Caco-2 (cell line): Measurements from ENCODE around the gene GPC6. TPM values are rescaled to one million over a fixed set of nuclear protein-coding genes. Genes with fewer than 3 reads are reported as not detected.

Source experiments
- BruUV-seq: library from RNA; stranded (reverse); fragments of 400-500 nt; replicated peaks from 2 replicates; lab custom pipeline; 2021; lab: Mats Ljungman, UMichigan
- CTCF ChIA-PET: fragments of 300-600 bp; sonication (Branson Sonifier 250); formaldehyde crosslinking; loops from one replicate; lab custom pipeline; 2022; ENCODE audit warnings: antibody characterized with exemption; lab: Charles Lee
- POLR2A ChIA-PET: fragments of 300-600 bp; sonication (Branson Sonifier 250); formaldehyde crosslinking; loops from one replicate; lab custom pipeline; 2022; ENCODE audit warnings: antibody characterized with exemption; lab: Charles Lee
- DNase-seq, 2 experiments: peaks; one replicate each; pipeline versions ENCODE4 v3.0.0 to v3.0.0-alpha.2; 2020 to 2022
- H3K27me3 ChIP-seq: replicated peaks from 2 replicates; pipeline ENCODE4 v1.6.0; 2011; ENCODE audit warnings: low read length; ENCODE audit not compliant: control insufficient read depth, insufficient read depth
- H3K36me3 ChIP-seq: 2 replicates; pipeline ENCODE4 v1.5.1; 2011; ENCODE audit warnings: low read length; ENCODE audit not compliant: control insufficient read depth, insufficient read depth
- H3K4me1 ChIP-seq: fragments of 250-450 bp; sonication (Bioruptor Pico); 2 replicates; pipeline ENCODE4 v1.5.1; 2020; ENCODE audit warnings: mild to moderate bottlenecking
- H3K4me3 ChIP-seq: 2 replicates; pipeline ENCODE4 v1.5.1; 2011; ENCODE audit warnings: low read depth, mild to moderate bottlenecking, control low read depth, low read length
- H3K9me3 ChIP-seq: fragments of 250-450 bp; sonication (Bioruptor Pico); 2 replicates; pipeline ENCODE4 v1.5.1; 2020; ENCODE audit warnings: mild to moderate bottlenecking, moderate library complexity
- H3K27ac Mint-ChIP-seq: one replicate; pipeline ENCODE4 v1.8.0; 2022; ENCODE audit warnings: mixed read lengths; ENCODE audit not compliant: unreplicated experiment
- H3K27me3 Mint-ChIP-seq: one replicate; pipeline ENCODE4 v1.8.0; 2022; ENCODE audit warnings: mixed read lengths; ENCODE audit not compliant: insufficient read depth, unreplicated experiment
- H3K36me3 Mint-ChIP-seq: one replicate; pipeline ENCODE4 v1.8.0; 2022; ENCODE audit warnings: mild to moderate bottlenecking, mixed read lengths; ENCODE audit not compliant: insufficient read depth, unreplicated experiment
- H3K4me1 Mint-ChIP-seq: one replicate; pipeline ENCODE4 v1.8.0; 2022; ENCODE audit warnings: low read depth, mixed read lengths; ENCODE audit not compliant: unreplicated experiment
- H3K4me3 Mint-ChIP-seq: one replicate; pipeline ENCODE4 v1.8.0; 2022; ENCODE audit warnings: mild to moderate bottlenecking, moderate library complexity, mixed read lengths; ENCODE audit not compliant: unreplicated experiment
- H3K9me3 Mint-ChIP-seq: one replicate; pipeline ENCODE4 v1.8.0; 2022; ENCODE audit warnings: mixed read lengths; ENCODE audit not compliant: unreplicated experiment
- CTCF ChIP-seq, 2 experiments: fragments of 200-600 bp in 1 of 2; IDR thresholded peaks; 1 replicate in 1 of 2; 2 replicates in 1 of 2; pipeline versions ENCODE4 v1.5.1 to v1.8.0; 2011 to 2022; ENCODE audit warnings: antibody characterized with exemption in 1 of 2, control low read depth in 1 of 2, inconsistent platforms in 1 of 2, low read depth in 1 of 2, low read length in 1 of 2, mild to moderate bottlenecking in 1 of 2, moderate library complexity in 1 of 2; ENCODE audit not compliant: insufficient read depth in 1 of 2, severe bottlenecking in 1 of 2, unreplicated experiment in 1 of 2
- intact Hi-C: fragments of 100-400 bp; cut with micrococcal nuclease; formaldehyde crosslinking; loops from one replicate; pipeline ENCODE4 v1.10.0; 2022; ENCODE audit not compliant: unreplicated experiment
- total RNA-seq: library from RNA; stranded (reverse); gene quantifications from 2 replicates; pipeline ENCODE4 v1.2.3, GENCODE V29; 2022

The GPC6 gene
- total RNA-seq, 1 experiment from 2014 or later: 0.16 TPM

GRCh38 chr13:93769101-93769500 lies 542.5 kb downstream of the GPC6 start:
- Histone ChIP-seq H3K4me3 (no peak overlapping the region), H3K27me3 (no peaks in the 10 kb centered on the region), H3K36me3 (no peaks in the 10 kb centered on the region), H3K9me3 (peaks cover 11% of the 10 kb centered on the region; the same call in 1 of the 2 replicates), H3K4me1 (peaks cover 38% of the 10 kb centered on the region)
- no peaks in the 10 kb centered on the region for H3K36me3 Mint-ChIP-seq
- H3K27ac Mint-ChIP-seq: no peak overlapping the region
- no peak overlapping the region for H3K4me3 Mint-ChIP-seq
- intact Hi-C loops: no loop called here
- H3K27me3 Mint-ChIP-seq: no peaks in the 10 kb centered on the region
- ChIA-PET CTCF (no interaction called here), POLR2A (interaction anchor here (0.6 kb wide), 1 partner anchor 14 kb away, joined by 3 read pairs; no protein-coding TSS in a partner anchor)
- H3K9me3 Mint-ChIP-seq: peaks cover 11% of the 10 kb centered on the region
- DNase-seq: no peak
- no peak for TF ChIP-seq CTCF (IDR thresholded peaks at IDR 0.05; ENCODE audit: insufficient read depth in 1 of 2, low read depth in 1 of 2, low read length in 1 of 2, severe bottlenecking in 1 of 2, unreplicated experiment in 1 of 2)
- BruUV-seq: no TSS peak
- peaks cover 20% of the 10 kb centered on the region for H3K4me1 Mint-ChIP-seq

- no peak for DNase-seq
These were observed 543.0 kb downstream of the GPC6 start for GRCh38 chr13:93769607-93770006.

GRCh38 chr13:93771227-93771626 lies 544.6 kb downstream of the GPC6 start:
- H3K4me3 Mint-ChIP-seq: no peak overlapping the region
- POLR2A ChIA-PET: no interaction called here
- BruUV-seq: no TSS peak
- Histone ChIP-seq H3K27me3 (no peaks in the 10 kb centered on the region), H3K4me1 (peaks cover 28% of the 10 kb centered on the region), H3K9me3 (peaks cover 6% of the 10 kb centered on the region; the same call in 1 of the 2 replicates), H3K4me3 (no peak overlapping the region), H3K36me3 (no peaks in the 10 kb centered on the region)
- peaks cover 9% of the 10 kb centered on the region for H3K9me3 Mint-ChIP-seq
- CTCF ChIA-PET: no interaction called here
- no peaks in the 10 kb centered on the region for H3K27me3 Mint-ChIP-seq
- no peak for TF ChIP-seq CTCF (IDR thresholded peaks at IDR 0.05; ENCODE audit: insufficient read depth in 1 of 2, low read depth in 1 of 2, low read length in 1 of 2, severe bottlenecking in 1 of 2, unreplicated experiment in 1 of 2)
- no peak for DNase-seq
- intact Hi-C loops: no loop called here
- no peak overlapping the region for H3K27ac Mint-ChIP-seq
- H3K36me3 Mint-ChIP-seq: no peaks in the 10 kb centered on the region
- peaks cover 20% of the 10 kb centered on the region for H3K4me1 Mint-ChIP-seq

More at GRCh38 chr13:93769607-93770006, 543.0 kb downstream of the GPC6 start:
- no peaks in the 10 kb centered on the region for H3K27me3 ChIP-seq
- Mint-ChIP-seq H3K27me3 (no peaks in the 10 kb centered on the region), H3K4me1 (peaks cover 20% of the 10 kb centered on the region), H3K27ac (no peak overlapping the region), H3K36me3 (no peaks in the 10 kb centered on the region), H3K9me3 (peaks cover 9% of the 10 kb centered on the region), H3K4me3 (no peak overlapping the region)
- ChIA-PET POLR2A (no interaction called here), CTCF (no interaction called here)
- H3K36me3 ChIP-seq: no peaks in the 10 kb centered on the region
- peaks cover 38% of the 10 kb centered on the region for H3K4me1 ChIP-seq
- peaks cover 6% of the 10 kb centered on the region; the same call in 1 of the 2 replicates for H3K9me3 ChIP-seq
- no TSS peak for BruUV-seq
- H3K4me3 ChIP-seq: no peak overlapping the region
- no peak for TF ChIP-seq CTCF (IDR thresholded peaks at IDR 0.05; ENCODE audit: insufficient read depth in 1 of 2, low read depth in 1 of 2, low read length in 1 of 2, severe bottlenecking in 1 of 2, unreplicated experiment in 1 of 2)
- intact Hi-C loops: no loop called here
